ENCODE data around the gene TPD52L2.

The TPD52L2 gene

GRCh38 chr20:63897978-63898561 is 33.0 kb downstream of the TPD52L2 start:
- Histone ChIP-seq H3K27ac (ENCODE audit: low read depth, low read length) (no peak overlapping the region), H3K4ac (ENCODE audit: low read depth, low read length) (no peak overlapping the region), H3K18ac (ENCODE audit: low read length) (no peak overlapping the region), H4K8ac (ENCODE audit: low read depth, low read length) (no peak overlapping the region), H3K4me2 (ENCODE audit: low read length) (no peak overlapping the region), H3K79me1 (ENCODE audit: low read length) (peaks cover 19% of the 10 kb centered on the region), H2BK120ac (ENCODE audit: low read depth, low read length) (no peak overlapping the region), H2BK15ac (replicated peaks; ENCODE audit: low read depth) (no peak overlapping the region), H2AK5ac (ENCODE audit: low read length) (no peak overlapping the region), H3K56ac (ENCODE audit: low read length) (no peak overlapping the region), H3K36me3 (ENCODE audit: control insufficient read depth, insufficient read depth, low read length) (no peaks in the 10 kb centered on the region), H4K5ac (ENCODE audit: low read length) (no peak overlapping the region), H2BK5ac (ENCODE audit: low read length) (no peak overlapping the region), H3K79me2 (ENCODE audit: control insufficient read depth, insufficient read depth, low read length) (peaks cover 27% of the 10 kb centered on the region), H3K23ac (ENCODE audit: low read length) (peak overlapping the region; percentile 1), H3K4me1 (ENCODE audit: control insufficient read depth, low read depth, low read length) (peaks cover 8% of the 10 kb centered on the region), H3K4me3 (ENCODE audit: low read length) (no peak overlapping the region), H3K27me3 (ENCODE audit: insufficient read depth, low read length, poor library complexity) (no peaks in the 10 kb centered on the region), H3K9ac (ENCODE audit: low read length) (no peak overlapping the region)
- no CpG with 5 or more reads among the region's 6 CpGs for WGBS (ENCODE audit: extremely low coverage, insufficient coverage, low lambda C conversion rate)
- no peak for DNase-seq

DNA sequence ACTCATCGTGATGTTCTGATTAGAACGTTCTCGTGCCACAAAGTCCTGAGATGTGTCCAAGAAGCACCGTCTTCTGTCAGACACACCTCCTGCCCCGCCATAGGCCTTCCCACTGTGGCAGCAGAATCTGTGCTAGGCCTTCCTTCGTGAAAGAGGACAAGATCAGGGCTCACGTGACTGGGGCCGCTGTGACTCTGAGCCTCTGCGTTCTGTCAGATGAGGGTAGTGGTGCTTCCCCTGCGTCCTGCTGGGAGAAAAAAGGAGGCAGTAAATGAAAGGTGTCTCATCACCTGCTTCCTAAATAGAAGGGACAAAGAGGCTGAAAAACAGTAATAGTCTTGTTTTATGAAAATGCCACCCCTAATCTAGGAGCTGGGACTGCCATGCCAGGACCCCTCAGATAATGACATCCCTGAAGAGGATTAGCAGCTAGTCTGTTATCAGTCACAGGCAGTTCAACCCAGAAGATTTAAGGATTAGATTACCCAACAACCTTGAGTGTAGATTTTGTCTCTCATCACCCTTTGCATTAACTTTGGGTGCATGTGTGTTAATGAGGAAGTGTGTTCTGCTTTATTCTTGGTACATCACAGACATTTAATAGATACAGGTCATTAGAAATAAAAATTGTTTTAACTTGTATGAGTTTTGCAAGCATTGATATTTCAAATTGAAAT is 34.0 kb downstream of the TPD52L2 start:
- Histone ChIP-seq H3K18ac (ENCODE audit: low read length) (no peak overlapping the region), H3K79me1 (ENCODE audit: low read length) (peaks cover 19% of the 10 kb centered on the region), H3K23ac (ENCODE audit: low read length) (no peak overlapping the region), H2BK15ac (replicated peaks; ENCODE audit: low read depth) (no peak overlapping the region), H3K27me3 (ENCODE audit: insufficient read depth, low read length, poor library complexity) (no peaks in the 10 kb centered on the region), H3K79me2 (ENCODE audit: control insufficient read depth, insufficient read depth, low read length) (peaks cover 32% of the 10 kb centered on the region), H3K4me3 (ENCODE audit: low read length) (no peak overlapping the region), H2BK120ac (ENCODE audit: low read depth, low read length) (no peak overlapping the region), H3K4me1 (ENCODE audit: control insufficient read depth, low read depth, low read length) (peaks cover 7% of the 10 kb centered on the region), H3K4me2 (ENCODE audit: low read length) (no peak overlapping the region), H3K27ac (ENCODE audit: low read depth, low read length) (no peak overlapping the region), H4K8ac (ENCODE audit: low read depth, low read length) (no peak overlapping the region), H3K4ac (ENCODE audit: low read depth, low read length) (no peak overlapping the region), H3K56ac (ENCODE audit: low read length) (no peak overlapping the region), H3K36me3 (ENCODE audit: control insufficient read depth, insufficient read depth, low read length) (no peaks in the 10 kb centered on the region), H2BK5ac (ENCODE audit: low read length) (no peak overlapping the region), H3K9ac (ENCODE audit: low read length) (no peak overlapping the region), H2AK5ac (ENCODE audit: low read length) (no peak overlapping the region), H4K5ac (ENCODE audit: low read length) (no peak overlapping the region)
- DNase-seq: no peak
- no CpG with 5 or more reads among the region's 10 CpGs for WGBS (ENCODE audit: extremely low coverage, insufficient coverage, low lambda C conversion rate)

GRCh38 chr20:63900413-63900812 is 35.3 kb downstream of the TPD52L2 start:
- Histone ChIP-seq H3K4me1 (ENCODE audit: control insufficient read depth, low read depth, low read length) (peaks cover 6% of the 10 kb centered on the region), H4K8ac (ENCODE audit: low read depth, low read length) (no peak overlapping the region), H3K4me3 (ENCODE audit: low read length) (no peak overlapping the region), H4K5ac (ENCODE audit: low read length) (no peak overlapping the region), H3K36me3 (ENCODE audit: control insufficient read depth, insufficient read depth, low read length) (no peaks in the 10 kb centered on the region), H2AK5ac (ENCODE audit: low read length) (no peak overlapping the region), H3K23ac (ENCODE audit: low read length) (no peak overlapping the region), H3K79me2 (ENCODE audit: control insufficient read depth, insufficient read depth, low read length) (peaks cover 36% of the 10 kb centered on the region), H3K56ac (ENCODE audit: low read length) (no peak overlapping the region), H3K4ac (ENCODE audit: low read depth, low read length) (no peak overlapping the region), H2BK15ac (replicated peaks; ENCODE audit: low read depth) (no peak overlapping the region), H3K27ac (ENCODE audit: low read depth, low read length) (no peak overlapping the region), H2BK120ac (ENCODE audit: low read depth, low read length) (no peak overlapping the region), H2BK5ac (ENCODE audit: low read length) (no peak overlapping the region), H3K27me3 (ENCODE audit: insufficient read depth, low read length, poor library complexity) (no peaks in the 10 kb centered on the region), H3K18ac (ENCODE audit: low read length) (no peak overlapping the region), H3K9ac (ENCODE audit: low read length) (no peak overlapping the region), H3K4me2 (ENCODE audit: low read length) (no peak overlapping the region), H3K79me1 (ENCODE audit: low read length) (peaks cover 21% of the 10 kb centered on the region)
- no CpG with 5 or more reads among the region's 3 CpGs for WGBS (ENCODE audit: extremely low coverage, insufficient coverage, low lambda C conversion rate)
- DNase-seq: no peak

DNA sequence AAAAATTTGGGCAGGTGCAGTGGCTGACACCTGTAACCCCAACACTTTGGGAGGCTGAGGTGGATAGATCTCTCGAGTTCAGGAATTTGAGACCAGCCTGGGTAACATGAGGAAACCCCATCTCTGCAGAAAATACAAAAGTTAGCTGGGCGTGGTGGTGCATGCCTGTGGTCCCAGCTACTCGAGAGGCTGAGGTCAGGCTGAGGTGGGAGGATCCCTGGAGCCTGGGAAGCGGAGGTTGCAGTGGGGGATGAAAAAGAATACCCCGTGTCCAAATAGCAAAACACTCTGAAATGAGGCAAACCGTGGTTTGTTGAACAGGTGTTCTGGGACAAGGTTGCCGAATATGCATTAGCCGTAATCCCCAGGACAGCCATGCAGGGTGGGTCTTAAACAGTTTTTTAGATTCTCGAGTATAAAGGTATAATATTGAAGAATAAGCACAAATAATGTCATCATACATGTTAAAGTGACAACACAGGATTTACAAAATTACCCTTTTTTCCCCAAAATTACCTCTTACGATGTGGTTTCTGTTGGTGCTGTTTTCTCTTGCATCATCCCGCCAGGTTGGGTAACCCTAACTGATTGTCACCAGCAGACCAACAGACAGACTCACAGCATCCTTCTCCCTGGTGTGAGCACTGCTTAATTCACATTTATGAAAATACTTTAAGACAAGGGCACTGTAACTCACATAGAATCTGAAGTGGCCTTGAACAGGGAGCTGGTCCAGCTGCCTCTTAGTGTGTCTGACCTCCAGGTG is 38.9 kb downstream of the TPD52L2 start:
- Histone ChIP-seq H2BK5ac (ENCODE audit: low read length) (no peak overlapping the region), H4K8ac (ENCODE audit: low read depth, low read length) (no peak overlapping the region), H3K18ac (ENCODE audit: low read length) (no peak overlapping the region), H4K5ac (ENCODE audit: low read length) (no peak overlapping the region), H3K36me3 (ENCODE audit: control insufficient read depth, insufficient read depth, low read length) (no peaks in the 10 kb centered on the region), H3K4me3 (ENCODE audit: low read length) (no peak overlapping the region), H3K79me2 (ENCODE audit: control insufficient read depth, insufficient read depth, low read length) (peaks cover 27% of the 10 kb centered on the region), H2BK120ac (ENCODE audit: low read depth, low read length) (no peak overlapping the region), H3K9ac (ENCODE audit: low read length) (no peak overlapping the region), H3K79me1 (ENCODE audit: low read length) (peaks cover 9% of the 10 kb centered on the region), H2AK5ac (ENCODE audit: low read length) (no peak overlapping the region), H3K4ac (ENCODE audit: low read depth, low read length) (no peak overlapping the region), H3K4me1 (ENCODE audit: control insufficient read depth, low read depth, low read length) (no peaks in the 10 kb centered on the region), H2BK15ac (replicated peaks; ENCODE audit: low read depth) (no peak overlapping the region), H3K27me3 (ENCODE audit: insufficient read depth, low read length, poor library complexity) (no peaks in the 10 kb centered on the region), H3K56ac (ENCODE audit: low read length) (no peak overlapping the region), H3K4me2 (ENCODE audit: low read length) (no peak overlapping the region), H3K27ac (ENCODE audit: low read depth, low read length) (no peak overlapping the region), H3K23ac (ENCODE audit: low read length) (no peak overlapping the region)
- no CpG with 5 or more reads among the region's 11 CpGs for WGBS (ENCODE audit: extremely low coverage, insufficient coverage, low lambda C conversion rate)
- no peak for DNase-seq

DNA sequence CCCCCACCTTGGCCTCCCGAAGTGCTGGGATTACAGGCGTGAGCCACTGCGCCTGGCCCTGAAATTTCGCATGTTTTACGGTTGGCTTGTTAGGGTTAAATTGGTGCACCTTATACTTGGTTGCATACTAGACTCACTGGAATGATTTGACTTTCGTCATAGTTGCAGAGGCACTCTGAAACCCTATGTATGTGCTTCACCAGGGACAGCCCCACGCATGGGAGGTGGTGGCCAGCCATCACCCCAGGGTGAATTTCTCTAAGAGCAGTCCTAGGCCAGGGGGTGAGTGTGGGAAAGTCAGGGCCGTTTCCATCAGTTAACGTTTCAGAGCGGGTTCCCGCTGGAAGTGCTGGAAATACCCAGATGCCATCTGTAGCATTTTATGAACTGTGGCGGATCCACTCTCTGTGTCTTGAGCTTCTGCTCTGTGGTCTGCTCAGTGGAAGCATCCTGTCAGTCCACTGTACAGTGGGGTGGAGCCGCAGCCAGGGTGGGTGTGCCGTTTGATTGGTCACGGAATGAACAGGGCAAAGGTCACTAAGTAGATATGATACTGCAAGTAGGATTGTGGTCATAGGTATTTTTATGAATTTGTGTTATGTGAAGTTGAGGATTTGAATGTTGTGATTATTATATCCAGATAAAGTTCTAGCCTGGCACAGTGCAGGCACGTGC is 43.1 kb downstream of the TPD52L2 start:
- WGBS (ENCODE audit: extremely low coverage, insufficient coverage, low lambda C conversion rate): no CpG with 5 or more reads among the region's 16 CpGs
- no peak overlapping the region for H2BK5ac ChIP-seq (ENCODE audit: low read length)
- H3K4me1 ChIP-seq (ENCODE audit: control insufficient read depth, low read depth, low read length): no peaks in the 10 kb centered on the region
- no peak for DNase-seq
- H2BK15ac ChIP-seq (replicated peaks; ENCODE audit: low read depth): no peak overlapping the region
- H3K56ac ChIP-seq (ENCODE audit: low read length): no peak overlapping the region
- H3K18ac ChIP-seq (ENCODE audit: low read length): no peak overlapping the region
- no peak overlapping the region for H3K4ac ChIP-seq (ENCODE audit: low read depth, low read length)
- no peak overlapping the region for H4K5ac ChIP-seq (ENCODE audit: low read length)
- H3K23ac ChIP-seq (ENCODE audit: low read length): no peak overlapping the region
- H2BK120ac ChIP-seq (ENCODE audit: low read depth, low read length): no peak overlapping the region
- H3K27ac ChIP-seq (ENCODE audit: low read depth, low read length): no peak overlapping the region
- H3K4me3 ChIP-seq (ENCODE audit: low read length): no peak overlapping the region
- H3K79me2 ChIP-seq (ENCODE audit: control insufficient read depth, insufficient read depth, low read length): peaks cover 29% of the 10 kb centered on the region
- H3K79me1 ChIP-seq (ENCODE audit: low read length): peaks cover 11% of the 10 kb centered on the region
- H3K9ac ChIP-seq (ENCODE audit: low read length): no peak overlapping the region
- H3K27me3 ChIP-seq (ENCODE audit: insufficient read depth, low read length, poor library complexity): no peaks in the 10 kb centered on the region
- H3K36me3 ChIP-seq (ENCODE audit: control insufficient read depth, insufficient read depth, low read length): no peaks in the 10 kb centered on the region
- no peak overlapping the region for H2AK5ac ChIP-seq (ENCODE audit: low read length)
- no peak overlapping the region for H4K8ac ChIP-seq (ENCODE audit: low read depth, low read length)
- H3K4me2 ChIP-seq (ENCODE audit: low read length): no peak overlapping the region

Data from mesendoderm (in vitro differentiated cells).